Measurements from ENCODE around the gene CDK11B.

The CDK11B gene

DNA sequence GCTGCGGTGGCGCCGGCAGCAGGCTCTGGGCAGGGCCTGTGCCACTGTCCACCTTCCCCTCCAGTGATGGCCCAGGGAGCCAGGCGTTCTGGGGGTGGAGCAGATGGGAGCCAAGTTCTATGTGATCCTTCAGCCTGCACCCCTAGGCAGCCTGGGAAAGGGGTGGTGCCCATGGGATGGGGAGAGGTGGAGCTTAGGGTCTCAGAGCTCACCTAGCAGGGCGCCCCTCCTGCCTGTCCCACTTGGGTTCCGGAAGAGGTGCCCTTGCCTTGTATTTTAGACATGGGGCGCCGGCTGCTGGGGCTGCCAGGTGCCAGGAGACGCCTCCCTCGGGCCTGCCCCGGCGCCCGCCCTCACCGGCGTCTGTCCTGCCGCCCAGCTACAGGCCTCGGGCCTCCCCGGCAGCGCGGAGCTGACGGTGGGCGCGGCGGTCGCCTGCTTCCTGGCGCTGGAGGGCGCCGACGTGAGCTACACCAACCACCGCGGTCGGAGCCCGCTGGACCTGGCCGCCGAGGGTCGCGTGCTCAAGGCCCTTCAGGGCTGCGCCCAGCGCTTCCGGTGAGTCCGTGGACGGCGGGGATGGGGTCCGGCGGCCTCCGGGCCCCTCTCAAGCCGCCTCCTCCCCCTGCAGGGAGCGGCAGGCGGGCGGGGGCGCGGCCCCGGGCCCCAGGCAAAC, 29.9 kb downstream of the CDK11B start:
- H3K36me3 ChIP-seq (ENCODE audit: control insufficient read depth in 4 of 4, insufficient read depth in 4 of 4, low read length in 3 of 4) = peaks cover 0 to 3% (median 0%) of the 10 kb centered on the region in 4 experiments
- H3K4me3 ChIP-seq (ENCODE audit: control insufficient read depth in 1 of 7, extremely low read depth in 1 of 7, insufficient read depth in 4 of 7, low read depth in 2 of 7, low read length in 6 of 7) = peak overlapping the region in 5 of 7 experiments; percentile 10 to 67 (median 36)
- WGBS (ENCODE audit: insufficient coverage) = 34% methylated on average over 48 of the region's 53 CpGs
- H3K27ac ChIP-seq (ENCODE audit: insufficient read depth in 1 of 2, low read depth in 1 of 2, low read length in 2 of 2, poor library complexity in 1 of 2, severe bottlenecking in 2 of 2) = no peak overlapping the region
- CTCF ChIA-PET = interaction anchor here (1.0 to 1.5 kb wide), 3 partner anchors 8 to 30 kb away, joined by 3 to 5 read pairs (median 4); no protein-coding TSS in a partner anchor
- DNase-seq = peak in 1 of 3 donors; percentile 28
- peaks cover 0 to 18% (median 0%) of the 10 kb centered on the region in 5 experiments for H3K27me3 ChIP-seq (replicated peaks in 2 of 5; ENCODE audit: control insufficient read depth in 4 of 5, insufficient read depth in 5 of 5, low read length in 4 of 5)
- POLR2A ChIA-PET = interaction anchor here (3.0 kb wide), 1 partner anchor 14 kb away, joined by 20 read pairs; the partner anchor contains the start of gene MIB2
- no peaks in the 10 kb centered on the region for H3K9me3 ChIP-seq (ENCODE audit: control extremely low read depth in 1 of 5, control insufficient read depth in 4 of 5, insufficient read depth in 2 of 5, low read depth in 1 of 5, low read length in 4 of 5)
- H3K4me1 ChIP-seq (ENCODE audit: control extremely low read depth in 1 of 4, control insufficient read depth in 4 of 4, insufficient read depth in 4 of 4, low read length in 3 of 4) = peaks cover 0 to 31% (median 13%) of the 10 kb centered on the region in 4 experiments

DNA sequence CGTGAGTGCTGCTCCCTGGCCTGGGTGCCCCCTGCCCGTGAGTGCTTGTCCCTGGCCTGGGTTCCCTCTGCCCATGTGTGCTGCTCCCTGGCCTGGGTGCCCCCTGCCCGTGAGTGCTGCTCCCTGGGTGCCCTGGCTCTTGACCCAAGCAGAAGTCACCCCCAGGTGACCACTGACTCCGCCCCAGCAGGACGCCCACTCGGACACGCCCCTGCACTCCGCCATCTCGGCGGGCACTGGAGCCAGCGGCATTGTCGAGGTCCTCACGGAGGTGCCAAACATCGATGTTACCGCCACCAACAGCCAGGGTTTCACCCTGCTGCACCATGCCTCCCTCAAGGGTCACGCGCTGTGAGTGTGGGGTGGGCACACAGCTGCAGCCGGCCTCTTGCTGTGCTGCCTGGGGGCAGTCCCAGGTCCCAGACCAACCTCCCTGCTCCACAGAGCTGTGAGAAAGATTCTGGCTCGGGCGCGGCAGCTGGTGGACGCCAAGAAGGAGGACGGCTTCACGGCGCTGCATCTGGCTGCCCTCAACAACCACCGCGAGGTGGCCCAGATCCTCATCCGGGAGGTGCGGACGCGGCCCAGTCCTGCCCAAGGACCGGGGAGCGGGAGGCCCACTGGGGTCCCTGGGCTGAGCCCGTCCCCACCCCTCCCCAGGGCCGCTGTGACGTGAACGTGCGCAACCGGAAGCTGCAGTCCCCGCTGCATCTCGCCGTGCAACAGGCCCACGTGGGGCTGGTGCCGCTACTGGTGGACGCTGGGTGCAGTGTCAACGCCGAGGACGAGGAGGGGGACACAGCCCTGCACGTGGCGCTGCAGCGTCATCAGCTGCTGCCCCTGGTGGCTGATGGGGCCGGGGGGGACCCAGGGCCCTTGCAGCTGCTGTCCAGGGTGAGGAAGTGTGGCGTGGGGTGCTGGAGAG, 30.7 kb downstream of the CDK11B start:
- DNase-seq = no peak
- ChIA-PET POLR2A (interaction anchor here (3.0 kb wide), 1 partner anchor 13 kb away, joined by 20 read pairs; the partner anchor contains the start of gene MIB2), CTCF (interaction anchor here (1.0 to 1.5 kb wide), 3 partner anchors 7 to 29 kb away, joined by 3 to 5 read pairs (median 4); no protein-coding TSS in a partner anchor)
- H3K27ac ChIP-seq (ENCODE audit: insufficient read depth in 1 of 2, low read depth in 1 of 2, low read length in 2 of 2, poor library complexity in 1 of 2, severe bottlenecking in 2 of 2) = no peak overlapping the region
- no peaks in the 10 kb centered on the region for H3K9me3 ChIP-seq (ENCODE audit: control extremely low read depth in 1 of 5, control insufficient read depth in 4 of 5, insufficient read depth in 2 of 5, low read depth in 1 of 5, low read length in 4 of 5)
- no peak overlapping the region for H3K4me3 ChIP-seq (ENCODE audit: control insufficient read depth in 1 of 7, extremely low read depth in 1 of 7, insufficient read depth in 4 of 7, low read depth in 2 of 7, low read length in 6 of 7)
- peaks cover 0 to 3% (median 0%) of the 10 kb centered on the region in 4 experiments for H3K36me3 ChIP-seq (ENCODE audit: control insufficient read depth in 4 of 4, insufficient read depth in 4 of 4, low read length in 3 of 4)
- WGBS (ENCODE audit: insufficient coverage) = 95% methylated on average over 44 of the region's 53 CpGs
- H3K27me3 ChIP-seq (replicated peaks in 2 of 5; ENCODE audit: control insufficient read depth in 4 of 5, insufficient read depth in 5 of 5, low read length in 4 of 5) = peaks cover 0 to 18% (median 0%) of the 10 kb centered on the region in 5 experiments
- H3K4me1 ChIP-seq (ENCODE audit: control extremely low read depth in 1 of 4, control insufficient read depth in 4 of 4, insufficient read depth in 4 of 4, low read length in 3 of 4) = peaks cover 0 to 31% (median 13%) of the 10 kb centered on the region in 4 experiments

DNA sequence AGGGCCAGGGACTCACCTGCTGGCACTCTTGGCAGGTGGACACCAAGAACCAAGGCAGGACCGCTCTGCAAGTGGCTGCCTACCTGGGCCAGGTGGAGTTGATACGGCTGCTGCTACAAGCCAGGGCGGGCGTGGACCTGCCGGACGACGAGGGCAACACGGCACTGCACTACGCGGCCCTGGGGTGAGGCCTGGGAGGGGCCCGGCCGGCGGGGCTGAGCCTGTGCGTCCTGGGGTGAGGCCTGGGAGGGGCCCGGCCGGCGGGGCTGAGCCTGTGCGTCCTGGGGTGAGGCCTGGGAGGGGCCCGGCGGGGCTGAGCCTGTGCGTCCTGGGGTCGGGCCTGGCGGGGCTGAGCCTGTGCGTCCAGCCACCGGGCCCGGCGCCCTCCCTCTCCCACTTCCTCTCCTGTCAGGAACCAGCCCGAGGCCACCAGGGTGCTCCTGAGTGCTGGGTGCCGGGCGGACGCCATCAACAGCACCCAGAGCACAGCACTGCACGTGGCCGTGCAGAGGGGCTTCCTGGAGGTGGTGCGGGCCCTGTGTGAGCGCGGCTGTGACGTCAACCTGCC, 31.5 kb downstream of the CDK11B start:
- H3K27ac ChIP-seq (ENCODE audit: insufficient read depth in 1 of 2, low read depth in 1 of 2, low read length in 2 of 2, poor library complexity in 1 of 2, severe bottlenecking in 2 of 2) = no peak overlapping the region
- 89% methylated on average over 24 of the region's 37 CpGs for WGBS (ENCODE audit: insufficient coverage)
- no peaks in the 10 kb centered on the region for H3K9me3 ChIP-seq (ENCODE audit: control extremely low read depth in 1 of 5, control insufficient read depth in 4 of 5, insufficient read depth in 2 of 5, low read depth in 1 of 5, low read length in 4 of 5)
- peaks cover 0 to 31% (median 13%) of the 10 kb centered on the region in 4 experiments for H3K4me1 ChIP-seq (ENCODE audit: control extremely low read depth in 1 of 4, control insufficient read depth in 4 of 4, insufficient read depth in 4 of 4, low read length in 3 of 4)
- H3K4me3 ChIP-seq (ENCODE audit: control insufficient read depth in 1 of 7, extremely low read depth in 1 of 7, insufficient read depth in 4 of 7, low read depth in 2 of 7, low read length in 6 of 7) = no peak overlapping the region
- no peak for DNase-seq
- ChIA-PET POLR2A (no interaction called here), CTCF (no interaction called here)
- peaks cover 0 to 3% (median 0%) of the 10 kb centered on the region in 4 experiments for H3K36me3 ChIP-seq (ENCODE audit: control insufficient read depth in 4 of 4, insufficient read depth in 4 of 4, low read length in 3 of 4)
- H3K27me3 ChIP-seq (replicated peaks in 2 of 5; ENCODE audit: control insufficient read depth in 4 of 5, insufficient read depth in 5 of 5, low read length in 4 of 5) = peaks cover 0 to 18% (median 0%) of the 10 kb centered on the region in 5 experiments

DNA sequence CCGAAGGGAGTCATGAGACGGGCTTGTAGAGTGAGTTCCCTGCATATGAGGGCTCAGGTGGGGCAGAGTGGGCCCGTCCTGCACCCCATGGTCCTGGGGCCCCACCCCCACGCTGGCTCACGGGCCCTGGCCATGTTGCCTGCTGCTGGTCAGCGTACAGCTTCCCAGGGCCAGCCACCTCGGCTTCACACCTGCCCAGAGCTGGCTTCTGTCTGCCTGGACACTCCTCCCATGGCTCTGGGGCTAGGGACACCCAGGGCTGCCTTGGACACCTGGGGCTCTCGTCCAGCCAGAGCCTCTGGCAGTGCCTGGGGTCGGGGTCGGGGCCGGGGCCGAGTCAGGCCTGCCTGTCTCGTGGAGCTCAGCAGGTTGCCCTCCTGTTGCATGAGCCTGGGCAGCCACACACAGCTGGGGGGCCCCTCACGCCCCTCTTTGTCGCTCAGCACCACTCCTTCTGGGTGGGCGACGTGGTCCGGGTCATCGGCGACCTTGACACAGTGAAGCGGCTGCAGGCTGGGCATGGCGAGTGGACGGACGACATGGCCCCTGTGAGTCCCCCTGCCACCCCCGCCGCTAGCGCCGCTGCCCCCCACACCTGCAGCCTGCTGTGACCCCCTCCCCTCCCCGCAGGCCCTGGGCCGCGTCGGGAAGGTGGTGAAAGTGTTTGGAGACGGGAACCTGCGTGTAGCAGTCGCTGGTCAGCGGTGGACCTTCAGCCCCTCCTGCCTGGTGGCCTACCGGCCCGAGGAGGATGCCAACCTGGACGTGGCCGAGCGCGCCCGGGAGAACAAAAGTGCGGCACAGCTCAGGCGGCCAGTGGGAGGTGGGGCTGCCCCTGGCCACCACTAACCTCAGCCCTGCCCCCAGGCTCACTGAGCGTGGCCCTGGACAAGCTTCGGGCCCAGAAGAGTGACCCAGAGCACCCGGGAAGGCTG, 32.3 kb downstream of the CDK11B start:
- DNase-seq = no peak
- ChIA-PET CTCF (interaction anchor here (1.2 kb wide), 1 partner anchor 9 kb away, joined by 3 read pairs; no protein-coding TSS in a partner anchor), POLR2A (interaction anchor here (0.8 kb wide), 1 partner anchor 29 kb away, joined by 3 read pairs; no protein-coding TSS in a partner anchor)
- Histone ChIP-seq H3K27ac (ENCODE audit: insufficient read depth in 1 of 2, low read depth in 1 of 2, low read length in 2 of 2, poor library complexity in 1 of 2, severe bottlenecking in 2 of 2) (no peak overlapping the region), H3K27me3 (replicated peaks in 2 of 5; ENCODE audit: control insufficient read depth in 4 of 5, insufficient read depth in 5 of 5, low read length in 4 of 5) (peaks cover 0 to 9% (median 0%) of the 10 kb centered on the region in 5 experiments), H3K4me1 (ENCODE audit: control extremely low read depth in 1 of 4, control insufficient read depth in 4 of 4, insufficient read depth in 4 of 4, low read length in 3 of 4) (peaks cover 0 to 24% (median 11%) of the 10 kb centered on the region in 4 experiments), H3K36me3 (ENCODE audit: control insufficient read depth in 4 of 4, insufficient read depth in 4 of 4, low read length in 3 of 4) (peaks cover 0 to 3% (median 0%) of the 10 kb centered on the region in 4 experiments), H3K4me3 (ENCODE audit: control insufficient read depth in 1 of 7, extremely low read depth in 1 of 7, insufficient read depth in 4 of 7, low read depth in 2 of 7, low read length in 6 of 7) (no peak overlapping the region), H3K9me3 (ENCODE audit: control extremely low read depth in 1 of 5, control insufficient read depth in 4 of 5, insufficient read depth in 2 of 5, low read depth in 1 of 5, low read length in 4 of 5) (no peaks in the 10 kb centered on the region)
- 98% methylated on average over 38 of the region's 48 CpGs for WGBS (ENCODE audit: insufficient coverage)

DNA sequence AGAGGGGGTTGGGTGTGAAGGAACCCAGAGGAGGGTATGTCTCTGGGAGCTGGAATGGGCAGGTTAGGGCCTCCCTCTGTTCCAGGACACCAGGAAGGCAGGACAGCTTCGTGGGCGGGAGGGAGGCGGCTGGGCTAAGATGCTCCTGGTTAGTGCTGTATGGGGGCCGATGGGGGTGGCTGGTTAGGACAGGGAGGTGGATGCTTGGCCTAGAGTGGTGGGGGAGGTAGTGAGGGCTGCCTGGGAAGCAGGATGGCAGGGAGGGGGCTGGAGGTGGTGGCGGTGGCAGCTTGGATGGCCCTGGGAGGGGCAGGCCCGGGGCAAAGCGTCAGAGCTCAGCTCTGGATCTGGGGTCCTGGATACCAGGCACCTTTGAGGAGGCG, 33.0 kb downstream of the CDK11B start:
- Histone ChIP-seq H3K4me1 (ENCODE audit: control extremely low read depth in 1 of 4, control insufficient read depth in 4 of 4, insufficient read depth in 4 of 4, low read length in 3 of 4) (peaks cover 0 to 18% (median 9%) of the 10 kb centered on the region in 4 experiments), H3K27me3 (replicated peaks in 2 of 5; ENCODE audit: control insufficient read depth in 4 of 5, insufficient read depth in 5 of 5, low read length in 4 of 5) (peaks cover 0 to 3% (median 0%) of the 10 kb centered on the region in 5 experiments), H3K9me3 (ENCODE audit: control extremely low read depth in 1 of 5, control insufficient read depth in 4 of 5, insufficient read depth in 2 of 5, low read depth in 1 of 5, low read length in 4 of 5) (no peaks in the 10 kb centered on the region), H3K36me3 (ENCODE audit: control insufficient read depth in 4 of 4, insufficient read depth in 4 of 4, low read length in 3 of 4) (peaks cover 0 to 3% (median 0%) of the 10 kb centered on the region in 4 experiments), H3K4me3 (ENCODE audit: control insufficient read depth in 1 of 7, extremely low read depth in 1 of 7, insufficient read depth in 4 of 7, low read depth in 2 of 7, low read length in 6 of 7) (no peak overlapping the region), H3K27ac (ENCODE audit: insufficient read depth in 1 of 2, low read depth in 1 of 2, low read length in 2 of 2, poor library complexity in 1 of 2, severe bottlenecking in 2 of 2) (no peak overlapping the region)
- 91% methylated on average over 4 of the region's 8 CpGs for WGBS (ENCODE audit: insufficient coverage)
- ChIA-PET CTCF (interaction anchor here (1.2 kb wide), 1 partner anchor 9 kb away, joined by 3 read pairs; no protein-coding TSS in a partner anchor), POLR2A (interaction anchor here (0.8 kb wide), 1 partner anchor 29 kb away, joined by 3 read pairs; no protein-coding TSS in a partner anchor)
- DNase-seq = no peak

DNA sequence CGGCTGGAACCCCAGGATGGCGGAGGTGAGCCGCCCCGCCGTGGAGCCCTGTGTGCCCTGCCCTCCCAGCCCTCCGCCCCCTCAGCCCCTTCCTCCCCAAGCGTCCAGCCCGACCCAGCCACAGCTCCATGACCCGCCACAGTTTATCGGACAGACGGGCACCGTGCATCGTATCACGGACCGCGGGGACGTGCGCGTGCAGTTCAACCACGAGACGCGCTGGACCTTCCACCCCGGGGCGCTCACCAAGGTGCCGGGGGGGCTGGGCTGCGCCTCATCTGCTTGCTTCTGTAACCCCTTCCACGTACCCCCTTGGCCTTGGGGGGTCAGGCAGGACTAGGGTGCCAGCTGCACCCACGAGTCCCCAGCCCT, 33.4 kb downstream of the CDK11B start:
- Histone ChIP-seq H3K4me1 (ENCODE audit: control extremely low read depth in 1 of 4, control insufficient read depth in 4 of 4, insufficient read depth in 4 of 4, low read length in 3 of 4) (peaks cover 0 to 14% (median 7%) of the 10 kb centered on the region in 4 experiments), H3K4me3 (ENCODE audit: control insufficient read depth in 1 of 7, extremely low read depth in 1 of 7, insufficient read depth in 4 of 7, low read depth in 2 of 7, low read length in 6 of 7) (no peak overlapping the region), H3K36me3 (ENCODE audit: control insufficient read depth in 4 of 4, insufficient read depth in 4 of 4, low read length in 3 of 4) (peaks cover 0 to 3% (median 0%) of the 10 kb centered on the region in 4 experiments), H3K27ac (ENCODE audit: insufficient read depth in 1 of 2, low read depth in 1 of 2, low read length in 2 of 2, poor library complexity in 1 of 2, severe bottlenecking in 2 of 2) (no peak overlapping the region), H3K27me3 (replicated peaks in 2 of 5; ENCODE audit: control insufficient read depth in 4 of 5, insufficient read depth in 5 of 5, low read length in 4 of 5) (no peaks in the 10 kb centered on the region), H3K9me3 (ENCODE audit: control extremely low read depth in 1 of 5, control insufficient read depth in 4 of 5, insufficient read depth in 2 of 5, low read depth in 1 of 5, low read length in 4 of 5) (no peaks in the 10 kb centered on the region)
- ChIA-PET CTCF (interaction anchor here (1.2 kb wide), 1 partner anchor 8 kb away, joined by 3 read pairs; no protein-coding TSS in a partner anchor), POLR2A (no interaction called here)
- 98% methylated on average over 23 of the region's 28 CpGs for WGBS (ENCODE audit: insufficient coverage)
- DNase-seq = no peak

Data from common myeloid progenitor, CD34-positive (primary cell).